Activated CD4-positive, alpha-beta T cell treated with anti-CD3 and anti-CD28 coated beads, Interleukin-2, Interleukin-6, amounts not matched to agents 100 ng/mL and 50 ng/mL, durations not matched to agents 16 hours and 8 hours (primary cell): ENCODE data around the gene PCDHGC4.

ENCODE experiments used
- DNase-seq: peaks from one replicate; pipeline ENCODE4 v3.0.0-alpha.2; 2020

Gene PCDHGC4

DNA sequence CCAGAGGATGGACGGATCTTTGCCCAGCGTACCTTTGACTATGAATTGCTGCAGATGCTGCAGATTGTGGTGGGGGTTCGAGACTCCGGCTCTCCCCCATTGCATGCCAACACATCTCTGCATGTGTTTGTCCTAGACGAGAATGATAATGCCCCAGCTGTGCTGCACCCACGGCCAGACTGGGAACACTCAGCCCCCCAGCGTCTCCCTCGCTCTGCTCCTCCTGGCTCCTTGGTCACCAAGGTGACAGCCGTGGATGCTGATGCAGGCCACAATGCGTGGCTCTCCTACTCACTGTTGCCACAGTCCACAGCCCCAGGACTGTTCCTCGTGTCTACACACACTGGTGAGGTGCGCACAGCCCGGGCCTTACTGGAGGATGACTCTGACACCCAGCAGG is 5.9 kb downstream of the PCDHGC4 start:
- DNase-seq: no peak

DNA sequence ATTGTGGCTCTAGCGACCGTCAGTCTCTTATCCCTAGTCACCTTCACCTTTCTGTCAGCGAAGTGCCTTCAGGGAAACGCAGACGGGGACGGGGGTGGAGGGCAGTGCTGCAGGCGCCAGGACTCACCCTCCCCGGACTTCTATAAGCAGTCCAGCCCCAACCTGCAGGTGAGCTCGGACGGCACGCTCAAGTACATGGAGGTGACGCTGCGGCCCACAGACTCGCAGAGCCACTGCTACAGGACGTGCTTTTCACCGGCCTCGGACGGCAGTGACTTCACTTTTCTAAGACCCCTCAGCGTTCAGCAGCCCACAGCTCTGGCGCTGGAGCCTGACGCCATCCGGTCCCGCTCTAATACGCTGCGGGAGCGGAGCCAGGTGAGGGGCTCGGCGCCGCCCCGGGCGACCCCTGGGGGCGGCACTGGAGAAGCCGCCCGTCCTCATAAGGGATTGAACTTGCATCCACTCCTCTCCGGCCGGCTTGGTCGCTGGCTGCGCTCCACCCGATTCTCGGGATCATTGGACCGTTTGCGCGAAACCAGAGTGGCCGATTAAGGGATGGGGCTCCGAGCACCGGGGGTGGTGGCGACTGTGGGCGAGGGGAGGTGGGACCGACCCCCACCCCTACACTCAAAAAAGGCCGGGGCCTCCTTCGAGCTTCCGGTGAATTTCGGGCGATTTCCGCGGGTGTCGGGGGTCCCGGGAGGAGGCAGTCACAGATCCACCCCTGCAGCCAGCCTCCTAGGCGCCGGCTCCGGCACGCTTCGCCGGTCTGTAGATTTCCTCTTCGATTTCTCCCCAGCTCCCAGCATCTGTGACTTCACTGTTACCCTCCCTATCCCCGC is 6.7 kb downstream of the PCDHGC4 start:
- no peak for DNase-seq

DNA sequence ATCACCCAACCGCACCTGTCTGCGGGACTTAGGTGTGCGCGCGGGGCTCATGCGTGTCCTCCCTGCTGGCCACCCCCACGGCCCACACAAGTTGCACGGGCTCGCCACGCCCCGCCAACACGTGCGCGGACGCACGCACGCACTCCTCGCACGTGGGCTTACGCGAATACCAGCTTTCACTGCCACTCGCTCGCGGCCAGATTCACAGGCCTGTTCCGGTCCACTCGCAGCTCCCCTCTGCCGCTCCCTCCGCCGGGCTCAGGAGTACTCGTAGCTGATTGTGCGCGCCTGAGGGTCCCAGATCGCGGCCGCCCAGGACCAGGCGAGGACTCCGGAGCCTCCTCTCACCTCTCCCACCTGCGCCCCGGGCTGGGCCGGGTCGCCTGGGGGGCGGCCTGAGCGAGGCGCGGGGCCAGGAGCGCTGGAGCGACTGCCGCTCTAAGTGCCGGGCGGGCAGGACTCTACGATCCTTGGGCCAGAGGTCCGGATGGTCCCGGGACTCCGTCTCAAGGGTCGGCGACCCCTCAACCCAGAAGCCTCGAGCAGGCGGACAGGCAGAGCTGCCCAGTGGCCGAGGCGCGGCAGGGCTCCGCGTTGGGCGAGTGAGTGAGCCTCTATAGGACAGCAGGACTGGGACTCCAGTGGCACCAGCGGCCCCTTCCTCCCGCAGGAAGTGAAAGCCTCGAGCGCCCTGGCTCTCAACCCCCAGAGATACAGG is 7.5 kb downstream of the PCDHGC4 start:
- DNase-seq: no peak

DNA sequence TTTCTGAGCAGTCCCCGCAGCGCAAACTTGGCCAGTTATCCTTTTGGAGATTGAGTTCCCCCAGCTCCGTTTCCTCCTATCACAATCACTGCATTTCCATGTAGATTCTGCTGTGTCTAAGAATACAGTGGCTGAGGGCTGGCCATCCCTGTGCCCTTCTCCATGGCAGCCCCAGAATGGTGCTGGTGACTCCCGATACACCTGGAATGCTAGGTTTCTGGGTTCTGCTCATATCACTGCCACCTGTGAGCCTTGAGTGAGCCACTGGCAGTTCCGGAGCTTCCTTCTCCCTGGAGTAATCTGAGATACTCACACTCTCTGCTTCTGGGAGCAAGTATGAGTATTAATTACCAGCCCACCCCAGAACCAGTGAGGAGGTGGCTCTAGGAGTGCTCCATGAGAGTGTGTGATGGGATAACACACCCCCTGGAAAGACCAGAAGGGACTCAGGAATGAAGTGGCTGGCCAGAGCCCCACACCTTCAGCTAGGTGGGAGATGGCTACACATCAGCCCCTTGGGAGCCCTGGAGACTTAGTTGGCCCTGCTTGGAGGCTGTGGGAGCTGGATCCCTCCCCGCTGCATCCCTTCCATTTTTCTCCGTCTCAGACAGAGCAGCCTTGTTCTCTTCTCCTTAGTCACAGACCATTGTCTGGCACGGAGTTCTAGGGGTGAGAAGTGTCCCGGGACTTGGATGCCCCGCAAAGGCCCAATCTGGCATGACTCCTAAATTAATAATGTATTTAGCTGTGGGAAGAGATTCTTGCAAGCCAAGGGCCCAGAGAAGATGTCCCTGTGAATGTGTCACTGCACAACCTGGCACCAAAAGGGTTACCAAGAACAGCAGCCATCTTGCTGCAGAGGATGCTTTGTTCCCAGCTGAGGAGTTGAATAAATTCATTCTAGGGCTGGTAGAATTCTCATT is 8.9 kb downstream of the PCDHGC4 start:
- no peak for DNase-seq

- no peak for DNase-seq
These were observed 10.1 kb downstream of the PCDHGC4 start for GRCh38 chr5:141494761-141495452.

- no peak for DNase-seq
These were observed 10.6 kb downstream of the PCDHGC4 start for GRCh38 chr5:141495453-141495811.

GRCh38 chr5:141496038-141496437 is 11.2 kb downstream of the PCDHGC4 start:
- no peak for DNase-seq

DNA sequence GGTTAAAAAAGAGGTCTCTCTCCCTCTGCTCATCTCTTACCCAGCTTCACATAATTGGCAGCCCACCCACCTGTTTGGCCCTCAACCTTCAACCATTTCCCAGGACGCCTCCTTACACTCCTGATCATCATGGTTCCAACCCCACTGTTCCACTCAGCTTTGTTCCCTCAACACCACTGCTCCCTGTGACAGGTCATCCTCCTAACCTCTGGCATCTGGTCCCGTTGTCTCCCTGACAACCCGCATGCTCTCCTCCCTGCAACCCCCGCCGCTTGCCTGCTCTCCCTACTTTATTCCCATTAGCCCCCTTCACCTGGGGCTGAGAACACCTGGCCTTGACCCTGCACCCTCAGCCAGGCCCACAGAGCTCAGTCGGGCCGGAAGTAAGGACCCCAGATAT is 16.9 kb downstream of the PCDHGC4 start:
- no peak for DNase-seq

GRCh38 chr5:141503681-141504080 is 18.9 kb downstream of the PCDHGC4 start:
- DNase-seq: no peak

DNA sequence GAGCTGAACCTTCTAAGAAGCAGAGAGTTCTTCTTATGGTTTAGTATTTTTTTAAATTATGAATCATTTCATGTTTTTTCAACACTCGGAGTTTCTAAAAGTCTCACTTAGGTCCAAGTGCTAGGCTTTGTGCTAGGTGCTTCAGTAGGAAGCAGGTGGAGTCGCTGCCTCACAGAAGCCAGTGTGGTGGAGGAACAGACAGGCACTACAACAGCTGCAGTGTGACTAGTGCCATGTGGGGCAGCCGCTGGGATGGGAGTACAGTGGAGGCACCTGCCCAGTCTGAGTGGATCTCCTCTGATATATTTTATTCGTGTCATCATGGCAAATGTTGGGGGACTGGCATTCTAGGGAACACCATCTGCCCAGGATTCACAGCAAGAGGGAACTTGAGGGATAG is 19.4 kb downstream of the PCDHGC4 start:
- DNase-seq: no peak

DNA sequence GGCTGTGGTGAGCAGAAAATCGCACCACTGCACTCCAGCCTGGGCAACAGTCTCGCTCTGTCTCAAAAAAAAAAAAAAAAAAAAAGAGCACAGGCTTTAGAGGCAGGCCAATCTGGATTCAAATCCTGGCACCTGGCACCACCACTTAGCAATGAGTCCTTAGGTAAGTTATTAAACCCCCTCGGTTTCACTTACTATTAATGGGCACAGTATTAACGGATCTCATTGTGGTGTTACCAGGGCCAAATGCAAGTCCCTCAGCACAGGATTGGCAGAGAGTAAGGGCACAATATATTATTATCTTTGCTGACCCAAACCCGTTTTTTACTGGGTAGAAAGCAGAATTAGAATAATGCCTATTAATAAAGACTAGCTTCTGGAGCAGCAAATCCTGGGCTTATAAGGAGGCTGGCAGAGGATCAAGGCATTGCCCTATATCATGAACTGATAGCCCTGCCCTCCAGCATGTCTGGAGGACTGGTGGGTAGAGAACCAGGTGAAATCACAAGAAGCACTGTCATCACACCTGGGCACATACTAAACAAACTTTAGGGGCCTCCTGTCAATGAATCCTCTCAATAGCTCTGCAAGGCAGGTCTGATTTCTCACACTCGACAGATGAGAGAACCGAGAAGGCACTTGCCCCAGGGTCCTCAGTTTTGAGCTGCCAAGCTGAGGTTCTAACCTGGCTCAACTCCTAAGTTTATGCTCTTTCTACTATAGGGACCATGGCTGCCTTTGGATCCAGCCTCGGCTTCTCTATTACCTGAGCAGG is 21.7 kb downstream of the PCDHGC4 start:
- DNase-seq: no peak

- DNase-seq: no peak
These were observed 22.7 kb downstream of the PCDHGC4 start for GRCh38 chr5:141507387-141508091.

GRCh38 chr5:141508440-141508797 is 23.6 kb downstream of the PCDHGC4 start:
- DNase-seq: no peak

- no peak for DNase-seq
These were observed 24.2 kb downstream of the PCDHGC4 start for GRCh38 chr5:141508798-141509611.

- DNase-seq: no peak
These were observed 25.3 kb downstream of the PCDHGC4 start for GRCh38 chr5:141510160-141510559.

- no peak for DNase-seq
These were observed 26.2 kb downstream of the PCDHGC4 start for GRCh38 chr5:141510850-141511601.

- DNase-seq: no peak
These were observed 27.0 kb downstream of the PCDHGC4 start for GRCh38 chr5:141511771-141512325.

- peak; percentile 88 for DNase-seq
These were observed 27.6 kb downstream of the PCDHGC4 start for GRCh38 chr5:141512390-141512910.
